NCI-H2171 (cell line): Measurements from ENCODE around the gene SLC6A19.
"Not testable (repeated sequence)": the region's sequence is repeated elsewhere in the genome, so short reads cannot be mapped to it uniquely, and the experiment has no call there.

Source experiments
- DNase-seq: peaks from one replicate; lab custom pipeline; 2025; lab: John Stamatoyannopoulos, UW

SLC6A19 gene

DNA sequence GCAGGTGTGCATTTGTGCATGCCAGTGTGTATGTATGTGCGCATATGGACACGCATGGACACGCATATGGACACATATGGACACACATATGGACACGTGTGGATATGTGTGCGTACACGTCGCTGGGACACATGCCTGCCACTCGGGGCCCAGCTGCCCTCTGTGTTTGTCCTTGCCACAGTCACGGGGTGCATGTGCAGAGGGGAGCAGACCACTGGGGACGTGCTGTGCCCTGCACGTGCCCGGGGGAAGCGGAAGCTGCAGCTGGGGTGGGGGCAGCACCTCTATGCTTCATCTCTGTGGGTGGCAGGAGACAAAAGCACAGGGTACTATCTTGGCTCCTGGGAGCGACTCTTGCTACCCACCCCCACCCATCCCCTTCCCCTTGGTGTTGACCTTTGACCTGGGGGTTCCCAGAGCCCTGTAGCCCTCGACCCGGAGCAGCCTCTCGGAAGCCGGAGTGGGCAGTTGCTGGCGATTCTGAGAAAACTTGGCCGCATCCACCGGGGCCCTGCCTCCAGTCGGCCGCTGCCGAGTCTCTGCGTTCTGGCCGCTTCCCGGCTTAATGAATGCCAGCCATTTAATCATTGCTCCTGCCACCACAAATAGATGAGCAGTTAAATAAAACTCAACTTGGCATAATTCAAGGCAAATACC, 21.4 kb downstream of the SLC6A19 start:
- no peak for DNase-seq

DNA sequence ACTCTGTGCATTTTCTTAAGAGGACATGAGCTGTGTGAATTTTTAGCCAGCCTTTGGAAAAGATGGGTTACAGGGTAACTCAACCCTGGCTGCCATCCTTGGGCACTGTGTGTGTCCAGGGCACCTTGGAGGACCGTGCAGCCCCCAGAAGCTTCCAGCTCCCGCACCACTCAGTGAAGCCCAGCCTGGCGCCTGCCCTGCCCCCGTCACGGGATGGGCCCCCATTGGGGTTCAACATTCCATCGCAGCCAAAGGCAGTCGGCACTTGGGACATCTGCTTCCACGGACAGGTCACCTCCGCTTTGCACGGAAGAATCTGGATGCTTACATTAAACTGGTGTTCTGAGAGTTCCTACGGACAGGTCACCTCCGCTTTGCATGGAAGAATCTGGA, 21.9 kb downstream of the SLC6A19 start:
- DNase-seq = no peak

DNA sequence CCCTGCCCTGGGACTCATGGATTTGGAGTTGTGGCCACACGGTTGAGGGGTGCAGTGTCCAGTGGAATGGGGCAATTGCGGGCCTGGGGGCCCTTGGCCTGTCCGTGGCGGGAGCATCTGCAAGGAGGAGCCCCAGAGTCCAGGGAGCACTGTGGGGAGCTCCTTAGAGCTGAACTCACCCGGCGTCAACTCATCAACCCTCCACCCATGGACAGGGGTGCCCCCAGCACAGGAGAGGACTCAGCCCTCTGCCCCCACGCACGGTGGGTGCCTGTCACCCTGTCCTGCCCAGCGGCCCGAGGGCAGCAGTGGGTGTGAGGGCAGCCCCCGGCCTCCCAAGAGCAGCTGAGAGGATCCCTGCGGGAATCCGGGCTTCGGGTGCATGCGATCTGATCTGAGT, 23.2 kb downstream of the SLC6A19 start:
- DNase-seq = no peak

DNA sequence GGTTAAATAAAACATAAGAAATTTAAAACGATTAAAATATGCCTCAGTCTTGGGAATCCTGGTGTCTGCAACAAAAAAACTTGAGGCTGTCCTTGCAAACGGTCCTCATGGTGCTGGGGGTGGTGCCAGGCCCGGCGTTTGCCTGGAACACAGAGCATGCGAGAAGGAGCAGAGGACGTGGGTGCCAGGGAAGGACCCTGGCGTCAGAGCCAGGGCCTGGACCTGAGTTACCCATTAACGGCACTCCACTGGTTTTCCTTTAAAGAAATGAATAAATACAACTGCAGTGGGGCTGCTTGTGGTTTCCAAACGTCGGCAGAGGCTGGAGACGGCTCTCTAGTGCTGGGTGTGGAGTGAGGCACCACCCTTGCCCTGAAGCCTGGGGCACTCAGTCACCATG, 23.7 kb downstream of the SLC6A19 start, which contains the start of gene SLC6A18:
SLC6A18 (plus strand) TSS at position 301 of the 400 bp plus-strand sequence; CDS start at position 398, 97 bp downstream.
- DNase-seq = no peak

DNA sequence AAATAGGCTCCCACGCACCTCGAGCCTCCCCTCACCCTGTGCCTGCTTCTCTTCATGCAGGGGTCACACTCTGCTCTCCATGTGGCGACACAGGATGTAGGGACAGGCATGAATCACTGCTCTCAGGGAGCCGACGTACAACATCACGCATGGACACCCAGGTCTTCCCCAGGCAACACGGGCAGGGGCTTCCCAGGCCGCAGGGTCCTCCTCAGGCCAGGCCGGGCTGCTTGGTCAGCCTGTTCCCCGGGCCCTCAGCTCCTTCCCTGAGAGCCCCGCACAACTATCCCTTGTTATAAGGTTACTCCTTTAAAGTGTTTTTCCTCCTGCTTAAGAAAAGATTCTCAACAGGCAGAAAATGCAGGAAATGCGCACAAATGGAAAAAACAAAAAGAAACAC, 24.8 kb downstream of the SLC6A19 start:
- no peak for DNase-seq

DNA sequence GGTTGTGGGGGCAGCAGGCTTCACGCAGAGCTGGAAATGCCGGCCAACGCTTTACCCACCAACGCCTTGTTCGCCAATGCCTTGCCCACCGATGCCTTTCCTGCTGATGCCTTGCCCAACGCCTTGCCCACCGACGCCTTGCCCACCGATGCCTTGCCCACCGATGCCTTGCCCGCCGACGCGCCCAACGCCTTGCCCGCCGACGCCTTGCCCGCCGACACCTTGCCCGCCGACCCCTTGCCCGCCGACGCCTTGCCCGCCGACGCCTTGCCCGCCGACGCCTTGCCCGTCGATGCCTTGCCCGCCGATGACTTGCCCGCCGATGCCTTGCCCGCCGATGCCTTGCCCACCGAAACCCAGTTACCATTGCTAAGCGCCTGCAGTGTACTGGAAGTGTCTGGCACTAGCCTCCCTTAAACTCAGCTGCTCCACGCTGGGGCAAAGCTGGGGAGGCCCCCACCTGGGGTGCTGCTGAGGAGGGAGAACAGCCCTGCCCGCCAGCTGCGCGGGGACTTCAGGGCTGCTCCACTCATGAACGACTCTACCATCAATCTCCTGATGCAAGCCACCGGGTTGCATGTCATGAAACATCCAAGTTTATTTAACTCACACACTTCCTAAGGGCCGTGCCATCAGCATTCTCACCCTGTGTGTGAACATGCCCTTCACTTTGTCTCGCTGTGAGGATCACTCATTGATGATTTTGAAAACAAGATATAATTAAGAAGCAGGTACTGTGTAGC, 25.6 kb downstream of the SLC6A19 start:
- DNase-seq = no peak

DNA sequence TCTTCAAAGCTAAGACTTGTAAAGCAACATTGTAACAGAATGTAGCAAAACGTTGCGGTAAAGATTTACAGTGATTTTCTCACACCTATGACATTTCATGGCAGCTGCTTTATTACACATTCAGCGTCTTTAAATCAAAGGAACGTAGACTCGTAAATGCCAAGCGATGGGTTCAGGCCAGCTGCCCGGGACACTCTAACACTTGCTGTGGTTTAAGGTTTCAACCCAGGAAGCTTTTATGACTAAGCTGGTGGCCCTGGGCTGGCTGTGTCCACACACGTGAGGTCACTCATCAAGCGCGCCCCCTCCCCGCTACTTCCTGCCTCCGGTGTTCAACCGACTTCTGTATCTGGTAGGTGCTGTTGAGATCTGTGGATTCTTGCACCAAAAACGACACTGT, 26.3 kb downstream of the SLC6A19 start:
- DNase-seq = no peak

DNA sequence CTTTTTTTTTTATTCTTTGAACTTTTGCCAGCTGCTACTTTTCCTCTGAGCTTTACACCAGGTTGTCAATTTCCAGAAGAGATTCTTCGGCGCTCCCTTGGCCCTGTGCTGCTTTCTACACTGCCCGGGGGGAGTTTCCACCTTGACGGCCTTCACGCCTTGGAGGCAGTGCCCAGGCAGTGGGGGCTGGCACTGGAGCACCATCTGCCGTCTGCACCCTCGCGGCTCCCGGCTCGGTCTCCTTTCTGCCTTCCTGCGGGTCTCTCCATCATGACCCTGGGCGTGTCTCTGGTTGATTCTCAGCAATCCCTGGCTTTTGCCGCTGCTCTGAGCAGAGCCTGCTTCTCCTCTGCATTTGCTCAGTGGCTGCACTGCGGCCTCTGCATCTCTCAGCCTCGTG, 26.7 kb downstream of the SLC6A19 start:
- DNase-seq = peak; percentile 31

DNA sequence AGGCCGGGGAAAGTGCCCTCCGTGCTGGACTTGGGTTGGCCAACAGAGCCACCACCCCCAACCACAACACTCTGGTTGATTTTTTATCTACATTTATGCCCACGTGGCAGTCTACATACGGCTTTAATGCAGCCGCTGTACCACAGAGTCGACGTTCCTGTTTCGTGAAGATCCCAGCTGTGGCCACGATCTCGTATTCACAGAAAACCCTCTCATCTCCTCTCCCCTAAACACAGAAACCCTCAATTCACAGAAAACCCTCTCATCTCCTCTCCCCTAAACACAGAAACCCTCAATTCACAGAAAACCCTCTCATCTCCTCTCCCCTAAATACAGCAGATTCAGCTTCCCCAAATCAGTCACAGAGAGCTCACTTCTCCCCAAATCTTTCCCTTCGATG, 27.6 kb downstream of the SLC6A19 start:
- DNase-seq = not testable (repeated sequence)

DNA sequence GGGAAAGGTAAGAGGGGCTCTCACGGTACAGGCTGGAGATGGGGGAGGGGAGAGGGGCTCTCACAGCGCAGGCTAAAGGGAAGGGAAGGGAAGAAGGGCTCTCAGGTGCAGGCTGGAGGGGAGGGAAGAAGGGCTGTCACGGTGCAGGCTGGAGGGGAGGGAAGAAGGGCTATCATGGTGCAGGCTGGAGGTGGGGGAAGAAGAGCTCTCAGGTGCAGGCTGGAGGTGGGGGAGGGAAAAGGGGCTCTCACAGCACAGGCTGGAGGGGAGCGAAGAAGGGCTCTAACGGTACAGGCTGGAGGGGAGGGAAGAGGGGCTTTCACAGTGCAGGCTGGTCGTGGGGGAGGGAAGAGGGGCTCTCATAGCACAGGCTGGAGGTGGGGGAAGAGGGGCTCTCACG, 28.4 kb downstream of the SLC6A19 start:
- no peak for DNase-seq

DNA sequence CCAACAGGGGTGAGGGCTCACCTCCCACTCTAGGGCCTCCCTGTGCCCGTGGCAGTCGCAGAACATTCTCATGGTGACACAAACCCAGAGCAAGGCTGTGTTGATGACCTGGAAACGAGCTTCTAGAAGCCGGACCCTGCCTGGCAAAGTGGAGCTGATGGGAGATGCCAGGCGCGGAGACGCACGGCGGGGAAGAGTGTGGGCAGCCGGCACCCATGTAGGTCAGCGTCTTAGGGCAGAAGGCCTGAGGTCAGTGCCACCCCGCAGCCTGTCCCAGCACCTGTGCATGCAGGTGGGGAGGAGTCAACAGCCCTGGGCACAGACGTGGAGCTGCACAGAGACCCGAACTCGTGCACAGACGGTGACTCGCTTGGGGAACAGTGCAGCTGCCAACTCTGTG, 29.2 kb downstream of the SLC6A19 start:
- DNase-seq = no peak

DNA sequence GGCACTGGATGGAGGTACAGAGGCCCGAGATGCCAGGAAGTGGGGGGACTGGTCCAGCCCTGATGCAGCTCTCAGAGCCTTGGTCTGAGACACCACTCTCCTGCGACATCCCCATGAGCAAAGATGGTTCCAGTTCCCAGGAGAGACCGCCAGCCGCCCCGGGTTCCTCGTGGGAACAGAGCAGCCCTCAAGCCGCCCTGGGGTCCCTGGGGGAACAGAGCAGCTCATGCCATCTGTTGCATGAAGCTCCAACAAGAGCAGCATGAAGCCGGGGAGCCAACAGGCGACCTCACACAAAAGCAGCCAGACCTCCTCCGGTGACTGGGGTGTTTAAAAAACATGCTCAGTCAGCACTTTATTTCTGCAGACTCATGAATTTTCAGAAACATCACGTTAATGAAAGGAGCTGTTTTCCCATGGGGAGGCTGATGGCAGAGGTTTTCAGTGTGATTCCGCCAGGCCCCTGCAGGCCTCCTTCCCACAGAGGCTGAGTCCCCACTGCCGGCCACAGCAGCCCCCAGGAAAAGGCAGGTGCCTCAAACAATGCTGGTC, 30.0 kb downstream of the SLC6A19 start:
- DNase-seq = peak; percentile 95

DNA sequence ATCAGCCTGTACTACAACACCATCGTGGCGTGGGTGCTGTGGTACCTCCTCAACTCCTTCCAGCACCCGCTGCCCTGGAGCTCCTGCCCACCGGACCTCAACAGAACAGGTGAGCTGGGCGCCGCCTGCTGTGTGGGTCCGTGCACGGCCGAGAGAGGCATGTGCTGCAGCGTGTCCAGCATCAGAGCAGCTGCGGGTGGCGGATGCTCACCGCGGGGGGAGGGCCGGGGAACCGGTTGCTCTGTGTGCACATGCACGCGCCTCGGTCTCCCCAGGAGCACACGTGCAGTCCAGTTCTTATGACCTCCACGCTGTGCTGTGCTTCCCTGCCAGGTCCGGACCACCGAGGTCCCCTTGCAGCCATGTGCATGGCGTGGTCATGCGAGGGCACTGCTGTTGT, 31.4 kb downstream of the SLC6A19 start:
- DNase-seq = no peak

DNA sequence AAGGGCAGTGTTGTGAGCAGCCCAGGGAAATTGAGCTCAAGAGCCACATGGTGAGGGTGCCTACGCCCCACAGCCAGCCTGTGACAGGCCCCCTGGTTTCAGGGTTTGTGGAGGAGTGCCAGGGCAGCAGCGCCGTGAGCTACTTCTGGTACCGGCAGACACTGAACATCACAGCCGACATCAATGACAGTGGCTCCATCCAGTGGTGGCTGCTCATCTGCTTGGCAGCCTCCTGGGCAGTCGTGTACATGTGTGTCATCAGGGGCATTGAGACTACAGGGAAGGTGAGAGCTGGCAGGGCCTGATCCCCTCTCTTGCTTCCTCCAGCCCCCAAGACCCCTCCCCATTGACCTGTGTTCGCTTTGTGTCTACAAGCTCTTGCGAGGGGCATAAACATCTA, 34.0 kb downstream of the SLC6A19 start:
- DNase-seq = no peak

DNA sequence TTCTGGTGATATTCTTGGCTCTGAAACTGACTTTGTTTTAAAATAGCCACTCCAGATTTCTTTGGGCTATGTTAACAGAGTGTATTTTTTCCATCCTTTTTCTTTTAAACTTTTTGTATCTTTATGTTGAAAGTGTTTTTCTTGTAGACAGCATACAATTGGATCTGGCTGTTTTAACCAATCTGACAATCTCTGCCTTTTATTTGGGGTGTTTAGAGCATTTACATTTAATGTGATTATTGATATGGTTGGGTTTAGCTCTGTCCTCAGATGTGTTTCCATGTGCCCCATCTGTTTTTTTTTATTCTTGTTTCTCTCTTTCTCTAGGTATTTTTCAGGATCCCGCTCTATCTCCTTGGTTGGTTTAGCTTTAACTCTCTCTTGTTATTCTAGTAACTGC, 34.4 kb downstream of the SLC6A19 start:
- DNase-seq = no peak

DNA sequence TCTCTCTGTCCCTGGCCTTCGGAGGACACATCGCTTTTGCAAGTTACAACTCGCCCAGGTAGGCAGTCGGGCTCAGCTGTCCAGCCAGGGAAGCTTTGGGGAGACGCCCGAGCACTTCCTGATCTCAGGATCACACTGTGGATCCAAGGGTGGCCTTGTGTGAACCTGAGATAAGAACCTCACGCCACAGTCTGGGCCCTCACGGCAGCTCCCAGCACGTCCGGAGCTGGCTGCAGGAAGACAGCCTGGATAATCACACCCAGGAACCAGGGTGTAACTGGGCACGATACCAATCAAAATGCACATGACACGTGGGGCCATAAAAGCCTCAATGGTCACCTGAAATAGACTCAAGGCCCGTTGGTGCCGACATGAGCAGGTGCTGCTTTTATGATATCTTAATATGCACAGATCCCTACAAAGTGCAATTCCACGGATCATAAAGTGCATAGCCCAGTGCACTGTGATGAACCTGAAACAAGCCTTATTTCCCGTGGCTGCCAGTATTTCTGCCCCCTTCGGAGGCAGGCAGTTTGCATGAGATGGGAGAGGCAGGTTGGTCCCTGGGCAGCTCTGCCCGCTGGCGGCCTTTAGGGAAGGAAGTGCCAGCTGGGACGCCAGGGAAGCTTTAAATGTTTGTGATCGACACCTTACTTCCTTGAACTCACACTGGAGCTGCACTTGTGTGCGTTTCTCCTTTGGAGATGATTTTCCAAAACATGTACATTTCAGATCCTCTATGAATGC, 38.3 kb downstream of the SLC6A19 start:
- no peak for DNase-seq

DNA sequence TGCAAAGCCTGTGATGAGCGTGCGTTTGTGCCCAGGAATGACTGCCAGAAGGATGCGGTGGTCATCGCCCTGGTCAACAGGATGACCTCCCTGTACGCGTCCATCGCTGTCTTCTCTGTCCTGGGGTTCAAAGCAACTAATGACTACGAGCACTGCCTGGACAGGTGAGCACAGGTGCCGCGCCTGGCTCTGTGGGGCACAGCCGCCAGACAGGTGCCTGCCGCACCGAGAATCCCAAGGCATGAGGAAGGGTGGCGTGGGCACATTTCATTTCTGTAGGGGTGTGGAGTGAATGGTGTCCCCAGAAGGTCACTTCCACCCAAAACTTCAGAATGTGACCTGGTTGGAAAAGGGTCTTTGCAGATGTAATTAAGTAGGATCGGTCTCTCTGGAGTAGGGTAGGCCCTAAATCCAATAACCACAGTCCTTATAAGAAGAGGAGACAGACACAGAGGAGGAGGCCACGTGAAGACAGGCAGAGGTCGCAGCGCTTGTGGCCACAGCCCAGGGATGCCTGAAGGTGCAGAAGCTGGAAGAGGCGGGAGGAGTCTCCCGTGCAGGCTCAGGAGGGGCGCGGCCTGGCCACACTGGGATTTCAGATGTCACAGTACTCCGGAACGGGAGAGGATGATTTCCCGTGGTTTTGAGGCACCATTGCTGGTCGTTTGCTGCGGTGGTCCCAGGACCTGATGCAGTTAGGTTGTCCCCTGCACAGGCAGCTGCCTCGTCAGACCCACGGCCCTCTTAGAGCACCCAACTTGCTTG, 39.3 kb downstream of the SLC6A19 start:
- DNase-seq = no peak

DNA sequence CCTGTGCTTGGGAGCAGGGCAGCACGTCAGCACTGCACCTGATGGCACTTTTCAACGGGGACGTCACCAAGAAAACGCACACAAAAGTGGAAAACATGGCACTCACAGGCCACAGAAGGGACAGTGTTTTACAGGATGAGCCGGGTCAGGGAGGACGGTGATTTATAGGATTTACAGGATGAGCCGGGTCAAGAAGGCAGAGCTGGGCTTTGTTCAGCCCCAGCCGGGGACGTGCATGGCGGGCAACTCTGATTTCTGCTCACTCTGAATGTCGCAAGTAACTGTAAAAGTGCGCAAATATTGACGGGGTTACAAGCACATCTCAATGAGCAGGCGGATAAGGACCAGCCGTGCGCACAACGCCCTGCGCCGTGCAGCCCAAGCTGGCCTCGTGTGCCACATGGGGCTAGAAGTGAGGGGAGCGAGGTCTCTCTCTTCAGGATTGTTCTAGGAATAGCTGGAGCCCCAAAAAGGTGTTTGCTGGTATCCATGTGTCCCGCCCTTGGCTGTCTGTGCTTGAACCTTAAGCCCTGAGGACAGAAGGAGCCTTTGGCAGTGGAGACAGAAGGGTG, 40.2 kb downstream of the SLC6A19 start:
- no peak for DNase-seq

DNA sequence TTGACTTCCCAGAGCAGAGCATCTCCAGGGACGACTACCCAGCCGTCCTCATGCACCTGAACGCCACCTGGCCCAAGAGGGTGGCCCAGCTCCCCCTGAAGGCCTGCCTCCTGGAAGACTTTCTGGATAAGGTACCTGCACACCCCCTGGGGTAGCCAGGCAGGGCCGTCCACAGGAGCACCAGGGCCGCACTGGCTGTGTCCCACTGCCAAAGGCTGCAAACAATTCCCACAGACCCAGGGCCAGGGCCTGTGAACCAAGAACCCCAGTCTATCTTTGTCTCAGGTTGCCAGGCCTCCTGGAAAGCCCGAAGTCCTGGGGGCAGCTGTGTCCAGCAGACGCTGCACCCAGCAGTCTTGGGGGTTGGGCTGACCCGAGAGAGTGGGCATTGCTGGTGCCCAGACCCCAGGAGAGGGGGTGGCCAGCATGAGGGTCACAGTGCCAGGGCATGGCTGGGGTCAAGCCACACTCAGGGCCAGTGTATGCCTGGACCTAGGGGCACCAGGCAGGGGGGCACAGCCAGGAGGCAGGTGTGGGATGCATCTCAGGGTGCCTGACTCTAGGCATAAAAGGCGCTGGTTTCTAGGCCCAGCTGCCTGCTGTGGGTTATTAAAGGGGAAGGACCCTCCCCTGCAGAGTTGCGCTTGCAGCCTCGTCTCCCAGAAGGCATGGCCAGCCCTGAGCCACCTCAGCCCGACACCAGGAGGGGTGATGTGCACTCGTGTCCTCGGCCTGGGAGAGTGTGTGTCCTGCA, 41.5 kb downstream of the SLC6A19 start:
- DNase-seq = no peak

DNA sequence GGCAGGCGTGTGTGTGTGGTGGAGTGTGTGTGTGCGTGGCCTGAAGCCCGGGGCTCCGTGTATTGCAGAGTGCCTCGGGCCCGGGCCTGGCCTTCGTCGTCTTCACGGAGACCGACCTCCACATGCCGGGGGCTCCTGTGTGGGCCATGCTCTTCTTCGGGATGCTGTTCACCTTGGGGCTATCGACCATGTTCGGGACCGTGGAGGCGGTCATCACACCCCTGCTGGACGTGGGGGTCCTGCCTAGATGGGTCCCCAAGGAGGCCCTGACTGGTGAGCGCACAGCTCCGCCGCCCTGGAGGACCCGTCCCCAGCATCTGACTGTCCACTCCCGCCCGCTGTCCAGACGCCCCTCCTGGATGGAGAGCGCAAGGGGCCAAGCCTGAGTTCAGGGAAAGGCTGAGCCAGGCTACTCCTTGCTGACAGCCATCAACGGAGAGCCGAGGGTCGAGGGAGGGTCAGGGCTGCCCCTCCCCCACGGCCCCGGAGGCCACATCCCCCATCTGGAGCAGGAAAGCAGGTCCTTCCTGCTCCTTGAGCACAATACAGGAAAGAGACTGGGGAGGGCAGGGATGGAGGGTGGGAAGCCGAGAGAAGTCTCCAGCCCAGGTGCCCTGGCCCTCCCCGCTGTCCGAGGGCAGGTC, 42.2 kb downstream of the SLC6A19 start:
- no peak for DNase-seq
